IMR-90 (cell line): ENCODE data around the gene EXOSC1. TPM values are rescaled to one million over a fixed set of nuclear protein-coding genes. Genes with fewer than 3 reads are reported as not detected.

Experiments used
- ATAC-seq: fragments of 200-7000 bp; cut with Tn5 transposase; 2 replicates; pipeline ENCODE4 v1.9.1; 2020; ENCODE audit warnings: low read depth, mild to moderate bottlenecking, moderate library complexity
- BruUV-seq: library from RNA; stranded (reverse); fragments of 400-500 nt; replicated peaks from 2 replicates; lab custom pipeline; 2021; lab: Mats Ljungman, UMichigan
- CTCF ChIA-PET: fragments of 300-600 bp; formaldehyde crosslinking; extraction: SDS; loops from one replicate; lab custom pipeline; 2021; ENCODE audit warnings: antibody characterized with exemption; lab: Yijun Ruan, JAX
- POLR2A ChIA-PET: fragments of 300-600 bp; sonication (Branson Sonifier 250); formaldehyde crosslinking; loops from one replicate; lab custom pipeline; 2022; ENCODE audit warnings: antibody characterized with exemption; ENCODE audit not compliant: unreplicated experiment; lab: Charles Lee
- DNase-seq: peaks from one replicate; pipeline ENCODE4 v3.0.0; 2013
- H2AFZ ChIP-seq: replicated peaks from 2 replicates; pipeline ENCODE3; 2013; ENCODE audit warnings: low read length, mild to moderate bottlenecking; ENCODE audit not compliant: poor library complexity
- H2AK5ac ChIP-seq: 2 replicates; pipeline ENCODE4 v1.6.1; 2013; ENCODE audit warnings: low read depth, low read length, inconsistent platforms
- H2AK9ac ChIP-seq: replicated peaks from 2 replicates; pipeline ENCODE3; 2013; ENCODE audit warnings: mild to moderate bottlenecking, low read depth, low read length, moderate library complexity; ENCODE audit not compliant: poor library complexity
- H2BK120ac ChIP-seq: 2 replicates; pipeline ENCODE4 v1.6.1; 2013; ENCODE audit warnings: low read depth, low read length, inconsistent platforms
- H2BK15ac ChIP-seq: 3 replicates; pipeline ENCODE4 v1.6.1; 2013; ENCODE audit warnings: low read depth, low read length, inconsistent platforms
- H2BK20ac ChIP-seq: 2 replicates; pipeline ENCODE4 v1.6.1; 2013; ENCODE audit warnings: low read depth, mild to moderate bottlenecking, inconsistent platforms, low read length, moderate library complexity
- H2BK5ac ChIP-seq: 2 replicates; pipeline ENCODE4 v1.6.1; 2013; ENCODE audit warnings: mild to moderate bottlenecking, low read depth, low read length, inconsistent platforms; ENCODE audit not compliant: poor library complexity, severe bottlenecking
- H3K14ac ChIP-seq: replicated peaks from 2 replicates; pipeline ENCODE4 v1.6.1; 2013; ENCODE audit warnings: low read depth, low read length, inconsistent platforms
- H3K18ac ChIP-seq: 2 replicates; pipeline ENCODE4 v1.6.1; 2013; ENCODE audit warnings: low read depth, low read length, control low read depth
- H3K23ac ChIP-seq: 2 replicates; pipeline ENCODE4 v1.6.1; 2013; ENCODE audit warnings: low read depth, low read length, inconsistent platforms
- H3K27ac ChIP-seq: 2 replicates; pipeline ENCODE4 v1.5.1; 2013; ENCODE audit warnings: mild to moderate bottlenecking, control low read depth, low read length; ENCODE audit not compliant: insufficient read depth
- H3K27me3 ChIP-seq: 2 replicates; pipeline ENCODE4 v1.6.1; 2013; ENCODE audit warnings: low read length; ENCODE audit not compliant: control insufficient read depth, insufficient read depth
- H3K36me3 ChIP-seq: 2 replicates; pipeline ENCODE4 v1.6.1; 2013; ENCODE audit warnings: low read length, mixed read lengths; ENCODE audit not compliant: control insufficient read depth, insufficient read depth
- H3K4ac ChIP-seq: 2 replicates; pipeline ENCODE4 v1.6.1; 2013; ENCODE audit warnings: low read depth, low read length, inconsistent platforms
- H3K4me1 ChIP-seq: 2 replicates; pipeline ENCODE4 v1.6.1; 2013; ENCODE audit warnings: low read length, mixed read lengths; ENCODE audit not compliant: control insufficient read depth, insufficient read depth
- H3K4me2 ChIP-seq: 2 replicates; pipeline ENCODE4 v1.6.1; 2013; ENCODE audit warnings: low read depth, mild to moderate bottlenecking, control low read depth, low read length, moderate library complexity
- H3K4me3 ChIP-seq: 2 replicates; pipeline ENCODE4 v1.5.1; 2013; ENCODE audit warnings: low read depth, mild to moderate bottlenecking, control low read depth, low read length, moderate library complexity; ENCODE audit not compliant: insufficient read depth
- H3K56ac ChIP-seq: 2 replicates; pipeline ENCODE4 v1.6.1; 2013; ENCODE audit warnings: low read length, inconsistent platforms; ENCODE audit not compliant: insufficient read depth; ENCODE audit errors: extremely low read depth
- H3K79me1 ChIP-seq, 2 experiments: 2 replicates each; pipeline ENCODE4 v1.6.1; 2013; ENCODE audit warnings: low read length in 2 of 2, inconsistent platforms in 1 of 2, low read depth in 1 of 2
- H3K9ac ChIP-seq: 2 replicates; pipeline ENCODE4 v1.6.1; 2013; ENCODE audit warnings: low read depth, low read length, control low read depth
- H3K9me1 ChIP-seq: 2 replicates; pipeline ENCODE4 v1.6.1; 2013; ENCODE audit warnings: low read length, inconsistent platforms; ENCODE audit not compliant: insufficient read depth
- H3K9me3 ChIP-seq: 2 replicates; pipeline ENCODE4 v1.6.1; 2013; ENCODE audit warnings: low read length; ENCODE audit not compliant: control insufficient read depth, insufficient read depth
- H4K20me1 ChIP-seq: 2 replicates; pipeline ENCODE4 v1.6.1; 2013; ENCODE audit warnings: low read length, inconsistent platforms; ENCODE audit not compliant: insufficient read depth
- H4K5ac ChIP-seq: 2 replicates; pipeline ENCODE4 v1.6.1; 2013; ENCODE audit warnings: mild to moderate bottlenecking, low read depth, low read length, control low read depth
- H4K8ac ChIP-seq, 2 experiments: 2 replicates each; pipeline ENCODE4 v1.6.1; 2013; ENCODE audit warnings: low read depth in 2 of 2, low read length in 2 of 2, control low read depth in 1 of 2, inconsistent platforms in 1 of 2
- H4K91ac ChIP-seq: 2 replicates; pipeline ENCODE4 v1.6.1; 2013; ENCODE audit warnings: low read depth, low read length, inconsistent platforms; ENCODE audit not compliant: insufficient read depth
- BHLHE40 ChIP-seq: fragments of 150-350 bp; IDR thresholded peaks from 2 replicates; pipeline ENCODE4 v1.6.1; 2016; ENCODE audit warnings: mild to moderate bottlenecking, low read depth, low read length
- CEBPB ChIP-seq: IDR thresholded peaks from 2 replicates; pipeline ENCODE4 v1.6.1; 2012; ENCODE audit warnings: low read depth, low read length, improper control_type of control experiment
- WGBS, 2 experiments: methylation state at CpG; one replicate each; pipeline versions ENCODE4 v1.1.5 to v1.1.7; 2013; ENCODE audit warnings: missing lambda C conversion rate in 2 of 2; ENCODE audit not compliant: insufficient read length in 1 of 2; ENCODE audit errors: extremely low coverage in 2 of 2; 5-methylcytosine and 5-hydroxymethylcytosine counted together
- dilution Hi-C: fragments of 300-500 bp; cut with HindIII; formaldehyde crosslinking; loops from one replicate; pipeline ENCODE4 v1.14.3; 2018; ENCODE audit warnings: low sequenced_read_pairs; ENCODE audit not compliant: unreplicated experiment
- in situ Hi-C: fragments of 300-500 bp; cut with MboI; formaldehyde crosslinking; loops from 3 replicates; pipeline ENCODE4 v1.14.3; 2019; ENCODE audit warnings: low sequenced_read_pairs, inconsistent platforms, mixed read lengths
- intact Hi-C: fragments of 100-400 bp; cut with micrococcal nuclease; formaldehyde crosslinking; loops from 2 replicates; pipeline ENCODE4 v1.10.0; 2022
- polyA plus RNA-seq, 3 experiments: library from polyadenylated mRNA; depleted of rRNA; stranded (reverse); fragments of >200 nt; gene quantifications; 2 replicates each; pipeline ENCODE4 v1.2.3, GENCODE V29; 2012; ENCODE audit warnings: low replicate concordance in 1 of 3
- total RNA-seq: library from RNA; depleted of rRNA; stranded (reverse); fragments of >200 nt; gene quantifications from 2 replicates; pipeline ENCODE4 v1.2.3, GENCODE V29; 2012

EXOSC1 gene
- total and polyA plus RNA-seq, 2 of the 4 experiments (the other 2 are of a cell fraction): 49.7 to 51.6 TPM

DNA sequence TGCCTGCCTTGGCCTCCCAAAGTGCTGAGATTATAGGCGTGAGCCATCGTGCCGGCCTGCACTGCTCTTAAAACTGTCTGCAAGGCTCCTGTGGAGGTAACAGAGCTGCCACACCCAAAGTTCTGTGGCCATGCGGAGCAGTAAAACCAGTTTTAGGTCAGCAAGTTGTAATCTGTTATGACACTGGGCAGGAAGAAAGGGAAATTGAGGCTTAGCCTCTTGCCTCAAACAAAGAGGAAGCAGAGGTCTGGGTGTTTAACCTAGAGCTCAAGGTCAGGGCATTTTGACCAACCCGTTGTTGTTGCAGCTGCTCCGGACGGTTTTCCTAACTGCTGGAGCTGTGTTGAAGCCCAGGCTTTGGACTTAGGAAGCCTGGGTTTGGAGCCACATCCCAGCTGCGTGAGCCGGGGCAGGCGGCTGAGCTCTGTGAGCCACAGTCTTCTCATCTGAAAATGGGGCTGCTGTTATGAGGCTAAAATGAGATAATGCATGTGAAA, 37.3 kb downstream of the EXOSC1 start:
- Histone ChIP-seq H3K4ac (no peak overlapping the region), H2AFZ (no peak overlapping the region), H3K18ac (no peak overlapping the region), H4K8ac (no peak overlapping the region), H3K9ac (no peak overlapping the region), H2BK20ac (no peak overlapping the region), H2AK9ac (peak overlapping the region; percentile 16), H4K20me1 (no peaks in the 10 kb centered on the region), H3K56ac (no peak overlapping the region), H2BK15ac (no peak overlapping the region), H3K4me1 (no peaks in the 10 kb centered on the region), H3K36me3 (no peaks in the 10 kb centered on the region), H4K5ac (no peak overlapping the region), H2BK120ac (no peak overlapping the region), H2AK5ac (no peak overlapping the region), H3K9me3 (no peaks in the 10 kb centered on the region), H4K91ac (no peak overlapping the region), H3K4me3 (no peak overlapping the region), H3K14ac (no peak overlapping the region), H3K23ac (no peak overlapping the region), H3K79me1 (no peaks in the 10 kb centered on the region; a peak in 1 of 4 replicates), H2BK5ac (no peak overlapping the region), H3K9me1 (peaks cover 3% of the 10 kb centered on the region; the same call in 1 of the 2 replicates), H3K27me3 (no peaks in the 10 kb centered on the region), H3K4me2 (no peak overlapping the region), H3K27ac (no peak overlapping the region)
- BruUV-seq: no TSS peak
- no peak for TF ChIP-seq CEBPB
- TF ChIP-seq BHLHE40: no peak
- POLR2A ChIA-PET: no interaction called here
- WGBS, 2 experiments: 81% methylated on average over 3 of the region's 10 CpGs; no CpG with 5 or more reads in 1 of the 2 experiments
- in situ Hi-C loops (no loop called here), intact Hi-C loops (loop anchor here (5.0 kb wide), 2 partner anchors 144 to 204 kb away; no protein-coding TSS in a partner anchor), dilution Hi-C loops (no loop called here)
- ATAC-seq: no peak
- no peak for DNase-seq
- CTCF ChIA-PET: no interaction called here
